Osteocyte (in vitro differentiated cells): ENCODE data around the gene OTX2. TPM values are rescaled to one million over a fixed set of nuclear protein-coding genes. Genes with fewer than 3 reads are reported as not detected.

Experiments
- DNase-seq: peaks from one replicate; pipeline ENCODE4 v3.0.0; 2021; ENCODE audit warnings: mixed read lengths; ENCODE audit not compliant: unreplicated experiment; ENCODE audit errors: extremely low spot score
- H3K27ac Mint-ChIP-seq: one replicate; pipeline ENCODE4 v1.8.0; 2021; ENCODE audit warnings: mild to moderate bottlenecking, mixed read lengths; ENCODE audit not compliant: unreplicated experiment
- H3K27me3 Mint-ChIP-seq: one replicate; pipeline ENCODE4 v1.8.0; 2021; ENCODE audit warnings: mixed read lengths; ENCODE audit not compliant: unreplicated experiment
- H3K36me3 Mint-ChIP-seq: one replicate; pipeline ENCODE4 v1.8.0; 2021; ENCODE audit warnings: mixed read lengths; ENCODE audit not compliant: unreplicated experiment
- H3K4me1 Mint-ChIP-seq: one replicate; pipeline ENCODE4 v1.8.0; 2021; ENCODE audit warnings: mixed read lengths; ENCODE audit not compliant: unreplicated experiment
- H3K4me3 Mint-ChIP-seq: one replicate; pipeline ENCODE4 v1.8.0; 2021; ENCODE audit warnings: mild to moderate bottlenecking, moderate library complexity, mixed read lengths; ENCODE audit not compliant: unreplicated experiment
- H3K9me3 Mint-ChIP-seq: one replicate; pipeline ENCODE4 v1.8.0; 2021; ENCODE audit warnings: mixed read lengths; ENCODE audit not compliant: unreplicated experiment
- total RNA-seq: library from RNA; stranded (reverse); gene quantifications from 2 replicates; pipeline ENCODE4 v1.2.1, GENCODE V29; 2021
- TF ChIP-seq, protein P1 (sequence below): fragments of 200-600 bp; sonication (generic); IDR thresholded peaks from 2 replicates; pipeline ENCODE4 v1.5.0; 2021; ENCODE audit warnings: antibody characterized with exemption, mild to moderate bottlenecking, moderate library complexity

OTX2 gene
- total RNA-seq, 1 donor from 2014 or later = not detected

DNA sequence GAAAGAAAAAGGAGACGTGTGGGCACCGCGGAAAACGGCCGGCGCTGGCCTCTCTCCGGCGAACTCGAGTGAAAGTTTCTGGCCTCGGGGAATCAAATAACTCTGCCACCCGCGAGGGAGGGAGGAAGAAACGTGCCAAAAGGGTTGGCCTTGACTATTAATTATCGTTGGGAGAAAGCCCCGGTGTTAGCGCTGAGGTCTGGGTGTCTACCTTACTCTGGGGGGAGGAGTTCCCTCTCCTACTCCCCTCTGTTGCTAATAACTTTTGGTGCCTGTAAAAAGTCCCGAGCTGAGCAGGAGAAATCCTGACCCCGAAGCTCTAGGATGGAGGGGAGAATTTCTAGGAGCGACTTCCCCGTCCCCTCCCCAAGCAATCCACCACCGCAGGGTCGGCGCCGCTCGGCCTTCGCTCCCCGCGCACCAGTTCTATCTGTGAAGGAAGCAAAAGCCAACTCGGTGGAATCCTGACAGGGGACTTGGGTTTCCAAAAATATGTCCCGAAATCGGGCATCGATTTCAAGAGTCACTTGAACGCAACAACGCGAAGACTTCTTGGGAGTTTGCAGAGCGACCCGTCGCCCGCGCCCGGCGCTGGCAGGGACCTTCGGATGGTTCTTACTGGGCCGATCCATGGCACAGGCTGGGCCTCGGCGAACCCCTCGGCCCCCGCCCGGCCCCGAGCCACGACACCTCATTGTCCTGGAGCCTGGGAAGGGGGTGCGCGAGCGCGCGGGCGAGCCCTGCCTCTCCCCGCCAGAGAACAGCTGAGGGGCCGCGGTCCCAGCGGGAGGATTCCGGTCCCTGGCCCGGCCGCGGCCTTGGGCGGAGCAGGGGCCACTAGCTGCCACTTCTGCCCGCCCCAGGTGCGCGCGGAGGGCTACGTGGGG, 1.7 kb downstream of the OTX2 start:
- TF ChIP-seq, protein P1, sequence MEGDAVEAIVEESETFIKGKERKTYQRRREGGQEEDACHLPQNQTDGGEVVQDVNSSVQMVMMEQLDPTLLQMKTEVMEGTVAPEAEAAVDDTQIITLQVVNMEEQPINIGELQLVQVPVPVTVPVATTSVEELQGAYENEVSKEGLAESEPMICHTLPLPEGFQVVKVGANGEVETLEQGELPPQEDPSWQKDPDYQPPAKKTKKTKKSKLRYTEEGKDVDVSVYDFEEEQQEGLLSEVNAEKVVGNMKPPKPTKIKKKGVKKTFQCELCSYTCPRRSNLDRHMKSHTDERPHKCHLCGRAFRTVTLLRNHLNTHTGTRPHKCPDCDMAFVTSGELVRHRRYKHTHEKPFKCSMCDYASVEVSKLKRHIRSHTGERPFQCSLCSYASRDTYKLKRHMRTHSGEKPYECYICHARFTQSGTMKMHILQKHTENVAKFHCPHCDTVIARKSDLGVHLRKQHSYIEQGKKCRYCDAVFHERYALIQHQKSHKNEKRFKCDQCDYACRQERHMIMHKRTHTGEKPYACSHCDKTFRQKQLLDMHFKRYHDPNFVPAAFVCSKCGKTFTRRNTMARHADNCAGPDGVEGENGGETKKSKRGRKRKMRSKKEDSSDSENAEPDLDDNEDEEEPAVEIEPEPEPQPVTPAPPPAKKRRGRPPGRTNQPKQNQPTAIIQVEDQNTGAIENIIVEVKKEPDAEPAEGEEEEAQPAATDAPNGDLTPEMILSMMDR = no peak
- H3K4me3 Mint-ChIP-seq = peak overlapping the region; percentile 62
- H3K9me3 Mint-ChIP-seq = no peaks in the 10 kb centered on the region
- peaks cover 3% of the 10 kb centered on the region for H3K36me3 Mint-ChIP-seq
- no peak overlapping the region for H3K27ac Mint-ChIP-seq
- peaks cover 26% of the 10 kb centered on the region for H3K4me1 Mint-ChIP-seq
- peaks cover 82% of the 10 kb centered on the region for H3K27me3 Mint-ChIP-seq
- no peak for DNase-seq

DNA sequence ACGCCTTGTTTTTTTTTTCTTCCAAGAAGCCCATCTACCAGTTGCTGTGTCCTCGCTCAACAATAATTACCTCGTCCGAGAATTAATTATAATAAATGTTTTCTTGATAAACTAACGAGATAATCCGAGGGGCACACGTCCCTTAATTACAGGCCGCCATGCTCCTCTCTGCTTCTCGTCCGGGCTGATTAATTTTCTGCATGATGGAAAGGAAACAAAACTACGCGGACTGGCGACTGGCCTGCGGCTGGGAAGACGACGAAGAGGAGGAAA, 2.2 kb downstream of the OTX2 start:
- peaks cover 26% of the 10 kb centered on the region for H3K4me1 Mint-ChIP-seq

DNA sequence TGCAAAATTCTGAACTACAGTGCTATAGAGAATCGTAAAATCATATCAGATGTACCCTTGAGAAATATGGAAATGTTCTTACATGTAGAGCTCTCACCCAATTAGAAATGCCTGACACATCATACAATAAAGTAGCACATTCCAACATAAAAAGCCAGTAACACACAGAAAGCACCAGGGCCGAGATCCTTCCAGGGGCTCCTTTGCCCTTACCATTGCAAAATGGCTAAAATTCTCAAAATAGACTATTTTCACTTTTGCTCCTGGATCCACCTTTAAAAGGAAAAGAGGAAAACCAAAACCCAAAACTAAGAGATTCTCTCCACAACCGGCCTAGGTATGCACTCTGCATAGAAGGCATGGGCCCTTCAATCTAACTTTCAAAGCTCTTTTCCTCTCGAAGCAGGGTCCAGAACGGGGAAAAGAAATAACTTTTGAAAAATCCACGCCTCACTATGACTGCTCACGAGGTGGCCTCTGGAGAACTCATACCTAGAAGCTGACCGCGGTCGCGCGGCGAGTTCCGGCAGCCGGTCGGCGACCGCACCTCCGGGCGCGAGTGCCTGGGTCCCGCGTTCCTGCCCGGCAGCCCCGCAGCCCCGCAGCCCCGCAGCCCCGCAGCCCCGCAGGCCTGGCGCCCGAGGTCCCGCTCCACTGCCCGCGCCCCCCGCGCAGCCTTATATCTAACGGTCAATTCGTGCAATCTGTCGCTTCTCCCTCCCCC, 2.7 kb downstream of the OTX2 start:
- Mint-ChIP-seq H3K9me3 (no peaks in the 10 kb centered on the region), H3K4me3 (peak overlapping the region; percentile 62), H3K4me1 (peaks cover 26% of the 10 kb centered on the region), H3K36me3 (peaks cover 3% of the 10 kb centered on the region), H3K27ac (no peak overlapping the region), H3K27me3 (peaks cover 82% of the 10 kb centered on the region)
- DNase-seq = no peak
- TF ChIP-seq, protein P1 = no peak

More for the DNA sequence above, 2.2 kb downstream of the OTX2 start:
- Mint-ChIP-seq H3K9me3 (no peaks in the 10 kb centered on the region), H3K36me3 (peaks cover 3% of the 10 kb centered on the region), H3K27me3 (peaks cover 82% of the 10 kb centered on the region), H3K27ac (no peak overlapping the region), H3K4me3 (peak overlapping the region; percentile 62)
- no peak for DNase-seq
- TF ChIP-seq, protein P1 = no peak

DNA sequence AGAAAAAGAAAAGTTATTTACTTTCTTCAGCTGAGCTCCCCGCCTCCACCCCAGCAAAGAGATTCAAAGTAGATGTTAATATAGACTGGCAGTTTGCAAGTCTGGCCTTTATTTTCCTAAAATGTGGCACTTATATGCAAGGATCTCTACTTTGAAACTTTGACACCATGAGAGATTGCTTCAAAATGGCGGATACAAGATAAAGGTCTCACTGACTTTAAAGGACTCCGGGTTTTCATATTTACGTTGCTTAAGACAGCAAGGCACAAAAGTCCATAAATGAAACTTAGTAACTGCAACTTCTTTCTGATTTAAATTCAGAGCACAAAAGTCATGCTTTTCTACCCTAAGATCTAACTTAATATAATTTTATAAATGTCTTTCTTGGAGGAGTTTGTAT, 3.5 kb downstream of the OTX2 start:
- H3K4me1 Mint-ChIP-seq = peaks cover 26% of the 10 kb centered on the region
- no peak overlapping the region for H3K27ac Mint-ChIP-seq
- no peaks in the 10 kb centered on the region for H3K9me3 Mint-ChIP-seq
- TF ChIP-seq, protein P1 = no peak
- H3K36me3 Mint-ChIP-seq = peaks cover 3% of the 10 kb centered on the region
- no peak for DNase-seq
- peaks cover 86% of the 10 kb centered on the region for H3K27me3 Mint-ChIP-seq
- H3K4me3 Mint-ChIP-seq = no peak overlapping the region

DNA sequence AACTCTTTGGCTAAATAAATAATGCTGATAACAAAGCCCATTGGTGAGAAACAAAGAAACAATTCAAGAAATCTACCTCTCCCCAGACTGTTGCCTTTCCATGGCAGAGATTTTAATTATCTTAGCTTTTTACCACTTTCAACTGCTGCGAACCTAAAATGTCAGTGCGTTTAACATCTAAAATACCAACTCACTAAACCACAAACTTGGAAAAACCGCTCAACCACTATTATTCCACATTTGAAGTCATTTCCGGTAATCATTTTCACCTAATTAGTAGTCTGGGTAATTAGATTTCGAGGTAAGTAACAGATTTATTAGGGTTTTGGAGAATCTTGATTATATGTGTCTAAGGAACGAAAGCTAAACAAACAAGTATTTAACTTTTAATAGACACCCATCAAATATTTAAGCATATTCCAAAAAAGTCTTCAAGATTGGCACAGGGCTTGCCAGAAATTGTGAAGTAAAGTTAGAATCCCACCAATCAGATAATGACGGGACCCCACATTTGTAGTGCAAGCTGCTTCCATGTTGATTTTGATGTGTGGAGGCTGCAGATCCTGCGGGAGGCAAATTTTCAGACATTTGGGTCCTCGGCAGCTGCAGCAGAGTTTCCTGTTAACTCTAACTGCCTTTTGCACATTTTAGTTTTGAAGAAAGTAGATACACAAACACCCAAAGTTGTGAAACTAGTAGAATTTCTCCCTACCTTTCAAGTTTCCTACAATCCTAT, 4.1 kb downstream of the OTX2 start:
- no peak overlapping the region for H3K27ac Mint-ChIP-seq
- H3K9me3 Mint-ChIP-seq = no peaks in the 10 kb centered on the region
- H3K36me3 Mint-ChIP-seq = peaks cover 3% of the 10 kb centered on the region
- peaks cover 26% of the 10 kb centered on the region for H3K4me1 Mint-ChIP-seq
- DNase-seq = no peak
- TF ChIP-seq, protein P1 = no peak
- H3K4me3 Mint-ChIP-seq = no peak overlapping the region
- peaks cover 91% of the 10 kb centered on the region for H3K27me3 Mint-ChIP-seq
